Adipocyte (in vitro differentiated cells): Measurements from ENCODE around the gene DEDD2.
A peak's percentile ranks its signal among the peaks of the same experiment; 100 is the strongest.

Experiments used
- DNase-seq: peaks from one replicate; pipeline ENCODE4 v3.0.0-alpha.2; 2015; ENCODE audit warnings: low read depth
- H3K27me3 ChIP-seq: replicated peaks from 2 replicates; pipeline ENCODE4 v1.7.0; 2013; ENCODE audit warnings: mild to moderate bottlenecking, low read length, moderate library complexity; ENCODE audit not compliant: control insufficient read depth, insufficient read depth
- H3K36me3 ChIP-seq: 2 replicates; pipeline ENCODE4 v1.7.0; 2013; ENCODE audit warnings: low read length, mild to moderate bottlenecking, moderate library complexity; ENCODE audit not compliant: control insufficient read depth, insufficient read depth, severe bottlenecking
- H3K4me1 ChIP-seq: 2 replicates; pipeline ENCODE4 v1.7.0; 2013; ENCODE audit warnings: mild to moderate bottlenecking, low read length, moderate library complexity; ENCODE audit not compliant: control insufficient read depth, insufficient read depth
- H3K4me3 ChIP-seq: 2 replicates; pipeline ENCODE4 v1.7.0; 2013; ENCODE audit warnings: mild to moderate bottlenecking, low read length, moderate library complexity
- H3K9ac ChIP-seq: 2 replicates; pipeline ENCODE4 v1.7.0; 2013; ENCODE audit warnings: mild to moderate bottlenecking, low read length, moderate library complexity
- H3K9me3 ChIP-seq: 2 replicates; pipeline ENCODE4 v1.7.0; 2013; ENCODE audit warnings: mild to moderate bottlenecking, low read length, moderate library complexity; ENCODE audit not compliant: control insufficient read depth

The DEDD2 gene

GRCh38 chr19:42174188-42174587 lies 43.3 kb downstream of the DEDD2 start:
- DNase-seq, result no peak
- H3K36me3 ChIP-seq, result no peaks in the 10 kb centered on the region
- no peak overlapping the region for H3K4me3 ChIP-seq
- H3K9me3 ChIP-seq, result no peaks in the 10 kb centered on the region
- peaks cover 8% of the 10 kb centered on the region for H3K4me1 ChIP-seq
- no peak overlapping the region for H3K9ac ChIP-seq
- peaks cover 64% of the 10 kb centered on the region for H3K27me3 ChIP-seq

- Histone ChIP-seq H3K4me1 (peaks cover 8% of the 10 kb centered on the region), H3K4me3 (no peak overlapping the region), H3K36me3 (no peaks in the 10 kb centered on the region), H3K9me3 (no peaks in the 10 kb centered on the region), H3K27me3 (peaks cover 63% of the 10 kb centered on the region), H3K9ac (no peak overlapping the region)
- DNase-seq, result no peak
Measured at GRCh38 chr19:42173695-42174094, 43.8 kb downstream of the DEDD2 start.

GRCh38 chr19:42172261-42172660 lies 45.2 kb downstream of the DEDD2 start:
- H3K9me3 ChIP-seq, result no peaks in the 10 kb centered on the region
- H3K4me1 ChIP-seq, result peaks cover 8% of the 10 kb centered on the region
- no peak for DNase-seq
- no peaks in the 10 kb centered on the region for H3K36me3 ChIP-seq
- no peak overlapping the region for H3K9ac ChIP-seq
- H3K27me3 ChIP-seq, result peaks cover 63% of the 10 kb centered on the region
- H3K4me3 ChIP-seq, result no peak overlapping the region

GRCh38 chr19:42170715-42171114 lies 46.8 kb downstream of the DEDD2 start:
- Histone ChIP-seq H3K4me1 (peaks cover 3% of the 10 kb centered on the region), H3K9ac (no peak overlapping the region), H3K27me3 (peaks cover 68% of the 10 kb centered on the region), H3K36me3 (no peaks in the 10 kb centered on the region), H3K4me3 (no peak overlapping the region), H3K9me3 (no peaks in the 10 kb centered on the region)
- DNase-seq, result no peak

- H3K9me3 ChIP-seq, result no peaks in the 10 kb centered on the region
- no peak overlapping the region for H3K9ac ChIP-seq
- no peak for DNase-seq
- no peaks in the 10 kb centered on the region for H3K4me1 ChIP-seq
- H3K27me3 ChIP-seq, result peaks cover 68% of the 10 kb centered on the region
- no peaks in the 10 kb centered on the region for H3K36me3 ChIP-seq
- no peak overlapping the region for H3K4me3 ChIP-seq
Measured at GRCh38 chr19:42169486-42170413, 47.7 kb downstream of the DEDD2 start.

GRCh38 chr19:42168206-42168605 lies 49.3 kb downstream of the DEDD2 start:
- no peaks in the 10 kb centered on the region for H3K9me3 ChIP-seq
- no peak overlapping the region for H3K4me3 ChIP-seq
- no peaks in the 10 kb centered on the region for H3K36me3 ChIP-seq
- H3K9ac ChIP-seq, result no peak overlapping the region
- peaks cover 59% of the 10 kb centered on the region for H3K27me3 ChIP-seq
- DNase-seq, result no peak
- no peaks in the 10 kb centered on the region for H3K4me1 ChIP-seq

- Histone ChIP-seq H3K4me3 (no peak overlapping the region), H3K4me1 (no peaks in the 10 kb centered on the region), H3K27me3 (peaks cover 76% of the 10 kb centered on the region), H3K36me3 (no peaks in the 10 kb centered on the region), H3K9me3 (no peaks in the 10 kb centered on the region), H3K9ac (no peak overlapping the region)
- no peak for DNase-seq
Measured at GRCh38 chr19:42166316-42166715, 51.2 kb downstream of the DEDD2 start.

GRCh38 chr19:42165146-42165545 lies 52.3 kb downstream of the DEDD2 start:
- Histone ChIP-seq H3K9me3 (no peaks in the 10 kb centered on the region), H3K36me3 (no peaks in the 10 kb centered on the region), H3K4me3 (no peak overlapping the region), H3K27me3 (peaks cover 79% of the 10 kb centered on the region), H3K9ac (no peak overlapping the region), H3K4me1 (no peaks in the 10 kb centered on the region)
- no peak for DNase-seq

GRCh38 chr19:42161616-42162263 lies 55.7 kb downstream of the DEDD2 start:
- Histone ChIP-seq H3K9ac (no peak overlapping the region), H3K27me3 (peaks cover 67% of the 10 kb centered on the region), H3K4me1 (peaks cover 16% of the 10 kb centered on the region), H3K9me3 (no peaks in the 10 kb centered on the region), H3K4me3 (no peak overlapping the region), H3K36me3 (no peaks in the 10 kb centered on the region)
- no peak for DNase-seq

GRCh38 chr19:42159942-42160341 lies 57.5 kb downstream of the DEDD2 start:
- Histone ChIP-seq H3K36me3 (no peaks in the 10 kb centered on the region), H3K9me3 (no peaks in the 10 kb centered on the region), H3K9ac (no peak overlapping the region), H3K4me3 (no peak overlapping the region), H3K27me3 (peaks cover 72% of the 10 kb centered on the region), H3K4me1 (peaks cover 16% of the 10 kb centered on the region)
- DNase-seq, result no peak

GRCh38 chr19:42158926-42159325 lies 58.6 kb downstream of the DEDD2 start:
- Histone ChIP-seq H3K4me3 (no peak overlapping the region), H3K36me3 (no peaks in the 10 kb centered on the region), H3K9me3 (no peaks in the 10 kb centered on the region), H3K9ac (no peak overlapping the region), H3K27me3 (peaks cover 80% of the 10 kb centered on the region), H3K4me1 (peaks cover 16% of the 10 kb centered on the region)
- DNase-seq, result peak; percentile 30
